ENCODE data around the gene HIVEP2. TPM values are rescaled to one million over a fixed set of nuclear protein-coding genes. Genes with fewer than 3 reads are reported as not detected.

The HIVEP2 gene
- total RNA-seq, 3 donors from 2014 or later (not counting 1 experiment from before 2014, with no cell fraction given): 14.6 to 21.6 (median 18.7) TPM

- intact Hi-C loops (cut with micrococcal nuclease): no loop called here
- H3K36me3 ChIP-seq (ENCODE audit: control insufficient read depth, insufficient read depth, low read length): no peaks in the 10 kb centered on the region
Observed at GRCh38 chr6:142702501-142703460, 242.2 kb downstream of the HIVEP2 start.

More at GRCh38 chr6:142702501-142703460, 242.2 kb downstream of the HIVEP2 start:
- no peaks in the 10 kb centered on the region for H3K36me3 Mint-ChIP-seq
- H3K27ac Mint-ChIP-seq: no peak overlapping the region
- H3K27me3 ChIP-seq (ENCODE audit: control insufficient read depth, insufficient read depth, low read length): no peaks in the 10 kb centered on the region
- H3K4me3 ChIP-seq (ENCODE audit: low read length): no peak overlapping the region
- DNase-seq (no peak), ATAC-seq (peak in 2 of 3 donors; percentile 21 to 68)
- no peak overlapping the region for H3K27ac ChIP-seq (ENCODE audit: low read length)
- H3K4me1 Mint-ChIP-seq: peaks cover 0 to 8% of the 10 kb centered on the region in 2 donors
- peaks cover 8% of the 10 kb centered on the region for H3K4me1 ChIP-seq (ENCODE audit: control insufficient read depth, insufficient read depth, low read length)
- no peaks in the 10 kb centered on the region for H3K27me3 Mint-ChIP-seq (ENCODE audit: low read depth in 2 of 2)
- 45% methylated on average over 11 of the region's 12 CpGs for WGBS (ENCODE audit: insufficient coverage)
- H3K4me3 Mint-ChIP-seq: no peak overlapping the region
- H3K9me3 Mint-ChIP-seq: no peaks in the 10 kb centered on the region
- no peaks in the 10 kb centered on the region for H3K9me3 ChIP-seq (ENCODE audit: control insufficient read depth, insufficient read depth, low read length)
- TF ChIP-seq, protein P1, sequence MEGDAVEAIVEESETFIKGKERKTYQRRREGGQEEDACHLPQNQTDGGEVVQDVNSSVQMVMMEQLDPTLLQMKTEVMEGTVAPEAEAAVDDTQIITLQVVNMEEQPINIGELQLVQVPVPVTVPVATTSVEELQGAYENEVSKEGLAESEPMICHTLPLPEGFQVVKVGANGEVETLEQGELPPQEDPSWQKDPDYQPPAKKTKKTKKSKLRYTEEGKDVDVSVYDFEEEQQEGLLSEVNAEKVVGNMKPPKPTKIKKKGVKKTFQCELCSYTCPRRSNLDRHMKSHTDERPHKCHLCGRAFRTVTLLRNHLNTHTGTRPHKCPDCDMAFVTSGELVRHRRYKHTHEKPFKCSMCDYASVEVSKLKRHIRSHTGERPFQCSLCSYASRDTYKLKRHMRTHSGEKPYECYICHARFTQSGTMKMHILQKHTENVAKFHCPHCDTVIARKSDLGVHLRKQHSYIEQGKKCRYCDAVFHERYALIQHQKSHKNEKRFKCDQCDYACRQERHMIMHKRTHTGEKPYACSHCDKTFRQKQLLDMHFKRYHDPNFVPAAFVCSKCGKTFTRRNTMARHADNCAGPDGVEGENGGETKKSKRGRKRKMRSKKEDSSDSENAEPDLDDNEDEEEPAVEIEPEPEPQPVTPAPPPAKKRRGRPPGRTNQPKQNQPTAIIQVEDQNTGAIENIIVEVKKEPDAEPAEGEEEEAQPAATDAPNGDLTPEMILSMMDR (IDR thresholded peaks at IDR 0.05): no peak

Other genes starting within 250 kb of the HIVEP2 start
- 1 to 10 TPM; 5.6 to 8.9 (median 6.2) TPM for gene AIG1, start 115.7 kb upstream of the HIVEP2 start, total RNA-seq

Data from natural killer cell (primary cell).